GM12878 (cell line): ENCODE data around the gene ARTN. TPM values are rescaled to one million over a fixed set of nuclear protein-coding genes. Genes with fewer than 3 reads are reported as not detected.

Experiments
- ATAC-seq: fragments of 200-7000 bp; cut with Tn5 transposase; 3 replicates; pipeline ENCODE4 v1.9.1; 2020; ENCODE audit warnings: mild to moderate bottlenecking, moderate library complexity
- BruUV-seq: library from RNA; stranded (reverse); fragments of 400-500 nt; replicated peaks from 2 replicates; lab custom pipeline; 2021; lab: Mats Ljungman, UMichigan
- CTCF ChIA-PET: fragments of 300-600 bp; sonication (Branson Sonifier 250); formaldehyde crosslinking; extraction: SDS; loops from one replicate; lab custom pipeline; 2021; ENCODE audit warnings: inconsistent platforms; lab: Yijun Ruan, JAX
- POLR2A ChIA-PET: fragments of 350-600 bp; formaldehyde crosslinking; extraction: SDS; loops from one replicate; lab custom pipeline; 2021; ENCODE audit warnings: inconsistent platforms; lab: Charles Lee
- RAD21 ChIA-PET: fragments of 300-600 bp; sonication (Branson Sonifier 250); formaldehyde crosslinking; loops from one replicate; lab custom pipeline; 2023; ENCODE audit warnings: antibody characterized with exemption; ENCODE audit not compliant: unreplicated experiment; lab: Charles Lee
- SMC1A ChIA-PET: fragments of 300-600 bp; sonication (Branson Sonifier 250); formaldehyde crosslinking; loops from one replicate; lab custom pipeline; 2023; ENCODE audit not compliant: unreplicated experiment, uncharacterized antibody; lab: Charles Lee
- DNase-seq: peaks from one replicate; pipeline ENCODE4 v3.0.0-alpha.2; 2011; ENCODE audit warnings: low read depth, low spot score
- FAIRE-seq: peaks from 3 replicates; lab custom pipeline; 2011; peaks lifted over from hg19 to GRCh38; lab: Jason Lieb, UNC
- H2AFZ ChIP-seq: 2 replicates; pipeline ENCODE4 v1.6.0; 2011; ENCODE audit warnings: low read depth, low read length, control low read depth; ENCODE audit not compliant: control insufficient read depth
- H3K27ac ChIP-seq: 2 replicates; pipeline ENCODE4 v1.5.1; 2011; ENCODE audit warnings: control low read depth; ENCODE audit not compliant: control insufficient read depth, insufficient read depth
- H3K27me3 ChIP-seq, 2 experiments: replicated peaks in 1 of 2; 2 replicates each; pipeline versions ENCODE4 v1.6.0 to v1.6.1; 2011; ENCODE audit warnings: low read length in 1 of 2; ENCODE audit not compliant: control insufficient read depth in 2 of 2, insufficient read depth in 2 of 2
- H3K36me3 ChIP-seq, 2 experiments: 2 replicates each; pipeline ENCODE4 v1.5.1; 2011; ENCODE audit warnings: low read length in 1 of 2; ENCODE audit not compliant: control insufficient read depth in 2 of 2, insufficient read depth in 2 of 2
- H3K4me1 ChIP-seq: 2 replicates; pipeline ENCODE4 v1.6.1; 2011; ENCODE audit warnings: mild to moderate bottlenecking, low read length, moderate library complexity, mixed read lengths; ENCODE audit not compliant: control insufficient read depth, insufficient read depth
- H3K4me2 ChIP-seq: 2 replicates; pipeline ENCODE4 v1.6.0; 2011; ENCODE audit warnings: control low read depth; ENCODE audit not compliant: control insufficient read depth, insufficient read depth
- H3K4me3 ChIP-seq: fragments of 200-600 bp; sonication (generic); 2 replicates; pipeline ENCODE4 v1.5.1; 2016
- H3K79me2 ChIP-seq: 2 replicates; pipeline ENCODE4 v1.6.0; 2011; ENCODE audit warnings: low read length; ENCODE audit not compliant: control insufficient read depth, insufficient read depth
- H3K9ac ChIP-seq: 2 replicates; pipeline ENCODE4 v1.8.0; 2011; ENCODE audit warnings: low read length, control low read depth, mixed read lengths; ENCODE audit not compliant: control insufficient read depth, insufficient read depth
- H3K9me3 ChIP-seq: replicated peaks from 3 replicates; pipeline ENCODE4 v1.5.1; 2011; ENCODE audit warnings: mild to moderate bottlenecking, low read length; ENCODE audit not compliant: control insufficient read depth, insufficient read depth
- H4K20me1 ChIP-seq: 2 replicates; pipeline ENCODE4 v1.6.0; 2011; ENCODE audit not compliant: control insufficient read depth, insufficient read depth
- ASH2L ChIP-seq: fragments of 300-600, 200-600 bp; sonication (generic); IDR thresholded peaks from 2 replicates; pipeline ENCODE4 v1.6.1; 2017; ENCODE audit warnings: low read depth, mild to moderate bottlenecking, borderline replicate concordance
- CREM ChIP-seq: IDR thresholded peaks from 2 replicates; pipeline ENCODE4 v1.6.1; 2014; ENCODE audit warnings: antibody characterized with exemption, low read depth
- E4F1 ChIP-seq: fragments of 450-650 bp; IDR thresholded peaks from 2 replicates; pipeline ENCODE4 v1.6.1; 2018; ENCODE audit warnings: borderline replicate concordance, mild to moderate bottlenecking; ENCODE audit not compliant: partially characterized antibody
- EGR1 ChIP-seq, 2 experiments: IDR thresholded peaks; 1 replicate in 1 of 2; 2 replicates in 1 of 2; pipeline ENCODE4 v1.6.1; 2011 to 2012; ENCODE audit warnings: low read depth in 2 of 2, low read length in 2 of 2, borderline replicate concordance in 1 of 2, mild to moderate bottlenecking in 1 of 2, moderate library complexity in 1 of 2
- FOS ChIP-seq: IDR thresholded peaks from 3 replicates; pipeline ENCODE4 v1.6.1; 2011; ENCODE audit warnings: borderline replicate concordance; ENCODE audit not compliant: insufficient read length; ENCODE audit errors: extremely low read depth
- HCFC1 ChIP-seq: fragments of 150-350 bp; IDR thresholded peaks from 2 replicates; pipeline ENCODE4 v1.6.1; 2014; ENCODE audit warnings: low read length
- HDAC2 ChIP-seq: fragments of 200-600 bp; sonication (generic); IDR thresholded peaks from 2 replicates; pipeline ENCODE4 v1.6.1; 2017
- IRF5 ChIP-seq: fragments of 450-650 bp; IDR thresholded peaks from 2 replicates; pipeline ENCODE4 v1.6.1; 2017; ENCODE audit warnings: borderline replicate concordance
- MYC ChIP-seq: IDR thresholded peaks from 2 replicates; pipeline ENCODE4 v1.6.1; 2011; ENCODE audit warnings: mild to moderate bottlenecking, low read length, moderate library complexity, inconsistent platforms; ENCODE audit not compliant: insufficient read depth, insufficient replicate concordance, insufficient read length, severe bottlenecking
- NBN ChIP-seq: fragments of 450-650 bp; IDR thresholded peaks from 2 replicates; pipeline ENCODE4 v1.6.1; 2016
- NFXL1 ChIP-seq: fragments of 450-650 bp; IDR thresholded peaks from 2 replicates; pipeline ENCODE4 v1.6.1; 2017; ENCODE audit warnings: antibody characterized with exemption, mild to moderate bottlenecking, borderline replicate concordance
- NFYA ChIP-seq: IDR thresholded peaks from 2 replicates; pipeline ENCODE4 v1.6.1; 2011; ENCODE audit warnings: low read depth, mild to moderate bottlenecking, low read length, improper control_type of control experiment, borderline replicate concordance
- NR2C2 ChIP-seq: IDR thresholded peaks from 2 replicates; pipeline ENCODE4 v1.6.1; 2011; ENCODE audit warnings: borderline replicate concordance, low read depth; ENCODE audit not compliant: control insufficient read depth, insufficient read length
- NR2F1 ChIP-seq: fragments of 450-650 bp; conservative IDR thresholded peaks from 2 replicates; pipeline ENCODE4 v1.6.1; 2017; ENCODE audit warnings: mild to moderate bottlenecking
- POLR2AphosphoS5 ChIP-seq: IDR thresholded peaks from 2 replicates; pipeline ENCODE4 v1.6.1; 2011; ENCODE audit warnings: mild to moderate bottlenecking, low read length, inconsistent platforms
- SIX5 ChIP-seq: IDR thresholded peaks from 2 replicates; pipeline ENCODE4 v1.6.1; 2011; ENCODE audit warnings: mild to moderate bottlenecking, low read depth, low read length, moderate library complexity; ENCODE audit not compliant: severe bottlenecking
- SMC3 ChIP-seq: IDR thresholded peaks from 2 replicates; pipeline ENCODE4 v1.6.1; 2011; ENCODE audit warnings: low read length, improper control_type of control experiment, borderline replicate concordance
- TAF1 ChIP-seq: IDR thresholded peaks from 2 replicates; pipeline ENCODE4 v1.6.1; 2011; ENCODE audit warnings: mild to moderate bottlenecking, low read depth, low read length, borderline replicate concordance
- TCF3 ChIP-seq: IDR thresholded peaks from 2 replicates; pipeline ENCODE4 v1.6.1; 2012; ENCODE audit warnings: low read depth, mild to moderate bottlenecking, low read length, borderline replicate concordance; ENCODE audit not compliant: insufficient read depth
- TCF7 ChIP-seq: IDR thresholded peaks from 2 replicates; pipeline ENCODE4 v1.6.1; 2014; ENCODE audit warnings: antibody characterized with exemption, borderline replicate concordance
- ZNF217 ChIP-seq: fragments of 450-650 bp; IDR thresholded peaks from 2 replicates; pipeline ENCODE4 v1.6.1; 2017; ENCODE audit warnings: antibody characterized with exemption, mild to moderate bottlenecking
- WGBS: methylation state at CpG from one replicate; pipeline ENCODE4 v1.1.6; 2016; ENCODE audit warnings: low lambda C conversion rate; ENCODE audit not compliant: insufficient replicate concordance, insufficient coverage; ENCODE audit errors: missing lambda C conversion rate; 5-methylcytosine and 5-hydroxymethylcytosine counted together
- in situ Hi-C: fragments of 300-500 bp; cut with MboI; formaldehyde crosslinking; loops from 9 replicates; pipeline ENCODE4 v1.14.3; 2018; ENCODE audit warnings: mixed read lengths
- intact Hi-C: fragments of 100-400 bp; cut with micrococcal nuclease; formaldehyde crosslinking; loops from one replicate; pipeline ENCODE4 v1.14.2; 2022; ENCODE audit not compliant: unreplicated experiment
- polyA plus RNA-seq, 11 experiments: library from polyadenylated mRNA; depleted of rRNA in 4 of 11; unstranded in 6 of 11; stranded (reverse) in 5 of 11; fragments of >200 nt; fragmentation: Nextera tagmentation in 4 of 11; fragmentation: Illumina TruSeq in 1 of 11; extraction: Ambion mirVana in 4 of 11; extraction: Trizol in 1 of 11; gene quantifications; 1 replicate in 1 of 11; 2 replicates in 10 of 11; pipeline versions ENCODE4 v1.2.1 to v1.2.3, GENCODE V29; 2011 to 2016; ENCODE audit warnings: inconsistent platforms in 2 of 11, missing spikeins in 2 of 11, low read depth in 1 of 11
- total RNA-seq, 4 experiments: library from RNA; depleted of rRNA in 3 of 4; stranded (reverse); fragments of >200 nt in 3 of 4; fragmentation: Illumina TruSeq in 1 of 4; extraction: Trizol in 1 of 4; gene quantifications; 2 replicates each; pipeline versions ENCODE4 v1.2.1 to v1.2.3, GENCODE V29; 2013 to 2021

Gene ARTN
- total and polyA plus RNA-seq, 10 of the 15 experiments (the other 5 are each of a cell fraction or from before 2014, with no cell fraction given) = 0.06 to 2.1 (median 0.34) TPM; not detected in 1

- intact Hi-C loops (loop anchor here (1.0 kb wide), 1 partner anchor 24 kb away; the partner anchor contains the start of gene IPO13), in situ Hi-C loops (no loop called here)
- peak; percentile 96 for FAIRE-seq
- Histone ChIP-seq H2AFZ (peak within 1 kb of the TSS; percentile 46), H3K4me1 (peaks cover 18% of the 10 kb centered on the region), H3K36me3 (peaks cover 8 to 11% of the 10 kb centered on the region in 2 experiments; a peak in 3 of 4 replicates), H3K27ac (peak within 1 kb of the TSS; percentile 60), H3K9ac (peak within 1 kb of the TSS; percentile 89), H3K27me3 (no peaks in the 10 kb centered on the region), H3K4me2 (peak within 1 kb of the TSS; percentile 93), H3K4me3 (peak within 1 kb of the TSS; percentile 98), H3K9me3 (no peaks in the 10 kb centered on the region), H4K20me1 (no peaks in the 10 kb centered on the region), H3K79me2 (peaks cover 18% of the 10 kb centered on the region)
- SMC1A ChIA-PET = interaction anchor here (1.0 kb wide), 1 partner anchor 78 kb away, joined by 3 read pairs; no protein-coding TSS in a partner anchor
- ATAC-seq = peak; percentile 94
- RAD21 ChIA-PET = interaction anchor here (2.6 kb wide), 1 partner anchor 207 kb away, joined by 6 read pairs; no protein-coding TSS in a partner anchor
- DNase-seq = peak; percentile 91
- CTCF ChIA-PET = interaction anchor here (0.6 to 2.0 kb wide), 4 partner anchors 23 to 320 kb away, joined by 3 to 6 read pairs (median 4); partner anchors contain the start of gene KDM4A
- POLR2A ChIA-PET = interaction anchor here (1.0 kb wide), 2 partner anchors 17 to 23 kb away, joined by 3 read pairs; partner anchors contain the start of gene IPO13
- WGBS = 1% methylated on average over 46 of the region's 47 CpGs
- TSS peak; percentile 73 for BruUV-seq
- TF ChIP-seq NFXL1 (no peak), E4F1 (no peak), ZNF217 (no peak), TCF7 (no peak), ASH2L (no peak), HDAC2 (no peak), TCF3 (no peak), SIX5 (peak; percentile 93), FOS (peak; percentile 51), NFYA (no peak; the same call in 1 of the 2 replicates), NBN (0 out of 2 replicates have a peak, but pooled peaks have one; percentile 4), NR2C2 (no peak), SMC3 (no peak), CREM (peak; percentile 85), MYC (no peak), NR2F1 (no peak), EGR1 (IDR thresholded peaks at IDR 0.05; ENCODE audit: borderline replicate concordance in 1 of 2, low read depth in 2 of 2, low read length in 2 of 2) (no peak), IRF5 (no peak), HCFC1 (peak; percentile 92), TAF1 (no peak), POLR2AphosphoS5 (peak; percentile 77)
These were observed 36.3 kb downstream of the ARTN start, which contains the start of gene DPH2 for GRCh38 chr1:43969746-43970466. DPH2 (plus strand) TSS chr1:43970010; CDS start chr1:43970176, 166 bp downstream.
